CMK (cell line): ENCODE data around the gene HEPN1.

Experiments used
- DNase-seq: peaks from one replicate; pipeline ENCODE4 v3.0.0-alpha.2; 2010; ENCODE audit warnings: low read depth

HEPN1 gene

GRCh38 chr11:124899383-124900145, 19.5 kb upstream of the HEPN1 start:
- DNase-seq, result no peak

- no peak for DNase-seq
Measured at GRCh38 chr11:124900464-124900863, 18.6 kb upstream of the HEPN1 start.

- DNase-seq, result no peak
Measured at GRCh38 chr11:124902616-124903015, 16.4 kb upstream of the HEPN1 start.

GRCh38 chr11:124915541-124916369, 3.3 kb upstream of the HEPN1 start:
- DNase-seq, result no peak

- DNase-seq, result no peak
Measured at GRCh38 chr11:124916370-124916710, 2.7 kb upstream of the HEPN1 start.

- no peak for DNase-seq
Measured at GRCh38 chr11:124917115-124917637, 1.9 kb upstream of the HEPN1 start.

GRCh38 chr11:124919898-124920297, 848 bp downstream of the HEPN1 start:
- DNase-seq, result no peak

- no peak for DNase-seq
Measured at GRCh38 chr11:124920356-124920755, 1.3 kb downstream of the HEPN1 start.

GRCh38 chr11:124920870-124921609, 2.0 kb downstream of the HEPN1 start:
- DNase-seq, result no peak

- no peak for DNase-seq
Measured at GRCh38 chr11:124922831-124923230, 3.8 kb downstream of the HEPN1 start.

- no peak for DNase-seq
Measured at GRCh38 chr11:124923296-124923695, 4.2 kb downstream of the HEPN1 start.

- DNase-seq, result no peak
Measured at GRCh38 chr11:124928942-124929665, 10.1 kb downstream of the HEPN1 start.

- no peak for DNase-seq
Measured at GRCh38 chr11:124930799-124931198, 11.7 kb downstream of the HEPN1 start.

GRCh38 chr11:124934862-124935547, 16.0 kb downstream of the HEPN1 start:
- DNase-seq, result no peak

GRCh38 chr11:124935548-124936514, 16.8 kb downstream of the HEPN1 start, which contains the start of gene HEPACAM:
Gene HEPACAM, minus strand, starts transcription at chr11:124936047. Its CDS starts 41 bp downstream, at chr11:124936006.
- DNase-seq, result no peak

- no peak for DNase-seq
Measured at GRCh38 chr11:124937336-124937935, 18.4 kb downstream of the HEPN1 start.

GRCh38 chr11:124938206-124938765, 19.2 kb downstream of the HEPN1 start:
- no peak for DNase-seq

GRCh38 chr11:124938970-124939369, 19.9 kb downstream of the HEPN1 start:
- no peak for DNase-seq

- DNase-seq, result no peak
Measured at GRCh38 chr11:124941703-124942102, 22.7 kb downstream of the HEPN1 start.
